ENCODE results near the gene SYTL2. TPM values are rescaled to one million over a fixed set of nuclear protein-coding genes. Genes with fewer than 3 reads are reported as not detected.

The SYTL2 gene
- total and polyA plus RNA-seq, 4 experiments from 2014 or later = 3.9 to 35.7 (median 28.2) TPM

- Histone ChIP-seq H3K36me3 (ENCODE audit: insufficient read depth, low read length) (peaks cover 3% of the 10 kb centered on the region), H3K4me3 (ENCODE audit: low read length in 2 of 2) (peak within 1 kb of the TSS; percentile 45 to 87), H3K27me3 (ENCODE audit: insufficient read depth, low read length) (no peaks in the 10 kb centered on the region), H3K4me1 (ENCODE audit: insufficient read depth, low read length) (peaks cover 43% of the 10 kb centered on the region), H3K27ac (ENCODE audit: low read depth, low read length) (peak within 1 kb of the TSS; percentile 96), H3K9me3 (ENCODE audit: control insufficient read depth in 1 of 2, low read length in 2 of 2) (no peaks in the 10 kb centered on the region)
- peak within 1 kb of the TSS; percentile 98 to 100 (median 100) for H3K4me3 Mint-ChIP-seq
- ChIA-PET CTCF (ENCODE audit: partially characterized antibody) (interaction anchor here (0.7 to 3.4 kb wide), 8 partner anchors 16 to 190 kb away, joined by 3 to 25 read pairs (median 4); partner anchors contain the start of genes CCDC83, CCDC89, DLG2 and TMEM126A), POLR2A (ENCODE audit: partially characterized antibody) (interaction anchor here (0.6 to 8.2 kb wide), 28 partner anchors 9 to 627 kb away, joined by 3 to 169 read pairs (median 4); partner anchors contain the start of genes CCDC83, DLG2, EED and PICALM)
- H3K9me3 Mint-ChIP-seq = peaks cover 0 to 3% (median 0%) of the 10 kb centered on the region in 8 donors
- no peaks in the 10 kb centered on the region for H3K27me3 Mint-ChIP-seq
- intact Hi-C loops (cut with micrococcal nuclease) = loop anchor here (1.0 to 2.0 kb wide), 10 partner anchors 18 to 637 kb away; partner anchors contain the start of genes EED, HIKESHI, PICALM and TMEM126A
- H3K36me3 Mint-ChIP-seq = peaks cover 14 to 32% of the 10 kb centered on the region in 2 donors
- peak within 1 kb of the TSS; percentile 99 to 100 (median 100) for H3K27ac Mint-ChIP-seq
- peak; percentile 90 to 93 (median 92) for DNase-seq
- H3K4me1 Mint-ChIP-seq = peaks cover 29 to 58% (median 36%) of the 10 kb centered on the region in 4 donors
These were observed 146.1 kb downstream of the SYTL2 start, which contains the start of gene CREBZF for GRCh38 chr11:85664615-85665481. Gene CREBZF (minus strand): TSS chr11:85665129. CDS start chr11:85664875, 254 bp downstream.

DNA sequence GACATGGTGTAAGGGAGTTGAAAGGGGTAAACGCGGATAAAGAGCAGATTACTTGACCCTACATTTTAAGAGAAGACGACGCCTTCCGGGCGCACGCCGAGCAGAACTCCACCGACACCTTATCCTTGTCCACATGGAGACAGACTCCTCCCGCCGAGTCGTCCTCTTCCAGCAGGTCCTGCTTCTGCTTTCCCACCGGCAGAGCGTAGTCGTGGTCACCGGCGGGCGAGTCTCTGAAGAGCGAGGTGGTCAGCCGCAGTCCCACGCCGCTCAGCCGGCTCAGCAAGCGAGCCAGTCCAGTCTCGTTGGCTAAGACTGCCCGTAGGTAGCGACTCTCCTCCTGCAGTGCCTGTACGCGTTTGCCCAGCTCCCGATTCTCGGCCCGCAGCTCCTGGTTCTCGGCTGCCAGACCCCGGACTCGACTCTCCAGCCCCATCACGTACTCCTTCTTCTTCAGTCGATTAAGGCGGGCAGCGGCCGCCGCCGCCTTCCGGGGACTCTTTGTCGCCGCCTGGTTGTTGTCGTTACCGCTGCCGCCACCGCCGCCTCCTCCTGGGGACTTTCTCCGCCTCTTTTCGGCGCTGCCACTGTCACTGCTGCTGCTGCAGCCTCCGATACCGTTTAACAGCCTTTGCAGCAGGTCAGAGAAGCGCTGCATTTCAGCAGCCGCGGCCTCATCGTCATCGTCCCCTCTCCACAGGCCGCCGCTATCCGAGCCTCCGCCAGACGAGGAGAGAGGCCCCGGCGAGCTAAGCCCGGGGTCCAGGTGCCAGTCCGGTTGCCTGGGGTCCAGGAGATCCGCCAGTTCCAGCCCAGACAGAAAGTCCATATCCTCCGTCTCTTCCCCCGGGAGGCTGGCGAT, 147.0 kb downstream of the SYTL2 start:
- Mint-ChIP-seq H3K4me1 (peaks cover 33 to 67% (median 43%) of the 10 kb centered on the region in 4 donors), H3K9me3 (peaks cover 0 to 3% (median 0%) of the 10 kb centered on the region in 8 donors), H3K4me3 (peak overlapping the region; percentile 98 to 100 (median 100)), H3K27me3 (no peaks in the 10 kb centered on the region), H3K27ac (peak overlapping the region; percentile 99 to 100 (median 100)), H3K36me3 (peaks cover 14 to 40% of the 10 kb centered on the region in 2 donors)
- Histone ChIP-seq H3K27me3 (ENCODE audit: insufficient read depth, low read length) (no peaks in the 10 kb centered on the region), H3K9me3 (ENCODE audit: control insufficient read depth in 1 of 2, low read length in 2 of 2) (no peaks in the 10 kb centered on the region), H3K4me3 (ENCODE audit: low read length in 2 of 2) (peak overlapping the region; percentile 45 to 87), H3K27ac (ENCODE audit: low read depth, low read length) (peak overlapping the region; percentile 96), H3K36me3 (ENCODE audit: insufficient read depth, low read length) (peaks cover 5% of the 10 kb centered on the region), H3K4me1 (ENCODE audit: insufficient read depth, low read length) (peaks cover 51% of the 10 kb centered on the region)
- ChIA-PET CTCF (ENCODE audit: partially characterized antibody) (interaction anchor here (0.7 to 3.4 kb wide), 13 partner anchors 12 to 191 kb away, joined by 3 to 25 read pairs (median 3); partner anchors contain the start of genes CCDC83, CCDC89, DLG2 and TMEM126A), POLR2A (ENCODE audit: partially characterized antibody) (interaction anchor here (0.6 to 8.2 kb wide), 24 partner anchors 8 to 581 kb away, joined by 3 to 169 read pairs (median 5); partner anchors contain the start of genes CCDC83, DLG2, EED and PICALM)
- intact Hi-C loops (cut with micrococcal nuclease) = loop anchor here (1.0 to 2.0 kb wide), 12 partner anchors 9 to 638 kb away; partner anchors contain the start of genes EED, HIKESHI, PICALM and TMEM126A
- DNase-seq = peak; percentile 87 to 93 (median 91)

- Histone ChIP-seq H3K4me1 (ENCODE audit: insufficient read depth, low read length) (peaks cover 54% of the 10 kb centered on the region), H3K9me3 (ENCODE audit: control insufficient read depth in 1 of 2, low read length in 2 of 2) (no peaks in the 10 kb centered on the region), H3K36me3 (ENCODE audit: insufficient read depth, low read length) (peaks cover 5% of the 10 kb centered on the region), H3K27ac (ENCODE audit: low read depth, low read length) (peak overlapping the region; percentile 96), H3K4me3 (ENCODE audit: low read length in 2 of 2) (peak overlapping the region; percentile 45 to 87), H3K27me3 (ENCODE audit: insufficient read depth, low read length) (no peaks in the 10 kb centered on the region)
- ChIA-PET CTCF (ENCODE audit: partially characterized antibody) (interaction anchor here (0.7 to 3.4 kb wide), 11 partner anchors 11 to 1725 kb away, joined by 3 to 25 read pairs (median 4); partner anchors contain the start of genes CCDC89, DLG2, TMEM126A and TMEM126B), POLR2A (ENCODE audit: partially characterized antibody) (interaction anchor here (0.6 to 8.2 kb wide), 16 partner anchors 7 to 539 kb away, joined by 3 to 169 read pairs (median 6); partner anchors contain the start of genes CCDC83, DLG2, PICALM and TMEM126A)
- Mint-ChIP-seq H3K9me3 (peaks cover 0 to 3% (median 0%) of the 10 kb centered on the region in 8 donors), H3K4me3 (peak overlapping the region; percentile 98 to 100 (median 100)), H3K27me3 (no peaks in the 10 kb centered on the region), H3K36me3 (peaks cover 14 to 46% of the 10 kb centered on the region in 2 donors), H3K27ac (peak overlapping the region; percentile 99 to 100 (median 100)), H3K4me1 (peaks cover 34 to 72% (median 46%) of the 10 kb centered on the region in 4 donors)
- DNase-seq = peak in 4 of 5 donors; percentile 35 to 49 (median 38)
- intact Hi-C loops (cut with micrococcal nuclease) = loop anchor here (1.0 kb wide), 2 partner anchors 8 to 530 kb away; no protein-coding TSS in a partner anchor
These were observed 147.7 kb downstream of the SYTL2 start for GRCh38 chr11:85663080-85663752.

DNA sequence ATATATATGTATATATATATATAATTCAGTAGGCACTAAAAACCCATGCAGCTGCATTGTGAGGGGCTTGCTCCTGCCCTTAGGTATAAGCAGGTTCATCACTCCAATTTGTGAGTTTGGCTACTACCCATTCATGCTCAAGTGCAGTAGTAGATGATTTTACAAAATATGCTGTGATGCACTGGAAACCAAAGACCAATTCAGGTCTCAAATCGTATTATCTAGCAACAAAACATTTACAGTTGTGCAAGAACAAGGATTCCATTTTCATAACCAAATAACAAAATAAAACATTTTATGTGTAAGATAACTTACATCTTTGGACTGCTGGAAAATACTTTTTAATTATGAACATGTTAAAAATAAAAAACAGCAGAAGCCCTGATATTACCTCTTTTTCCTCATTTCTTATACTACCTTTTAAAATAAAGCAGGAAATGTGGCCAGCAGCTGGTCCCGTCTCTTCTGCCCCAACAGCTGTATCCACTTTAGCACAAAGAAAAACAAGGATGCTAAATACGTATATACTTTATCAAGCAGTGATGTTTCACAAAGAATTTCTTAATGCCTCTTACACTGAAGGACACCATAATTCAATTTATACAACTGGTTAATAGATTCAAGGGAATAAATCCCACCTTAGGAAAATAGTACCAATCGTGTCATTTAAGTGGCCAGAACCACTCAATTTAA, 148.8 kb downstream of the SYTL2 start:
- POLR2A ChIA-PET (ENCODE audit: partially characterized antibody) = interaction anchor here (4.7 to 8.2 kb wide), 2 partner anchors 12 to 35 kb away, joined by 68 to 169 read pairs; partner anchors contain the start of genes DLG2, TMEM126A and TMEM126B

DNA sequence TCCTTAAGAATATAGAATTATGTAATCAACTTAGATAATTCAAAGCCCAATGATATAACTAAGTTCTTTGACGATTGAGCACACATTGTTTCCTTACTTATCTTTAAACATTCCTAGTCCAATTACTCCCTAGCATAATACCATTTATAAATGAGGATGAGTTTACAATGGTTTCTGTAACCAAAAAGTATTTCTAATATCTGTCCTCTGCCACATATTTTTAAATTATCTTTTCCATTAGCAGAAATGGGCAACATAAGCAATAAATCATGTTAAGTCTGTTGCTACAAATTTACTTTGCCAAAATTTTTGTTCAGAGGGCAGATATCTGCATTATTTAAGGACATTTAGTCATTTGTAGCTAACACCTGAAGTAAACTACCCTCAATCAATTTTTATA, 152.8 kb downstream of the SYTL2 start:
- H3K4me3 Mint-ChIP-seq = no peak overlapping the region
- peak overlapping the region in 3 of 7 donors; percentile 12 to 99 (median 26) for H3K27ac Mint-ChIP-seq
- no peak overlapping the region for H3K4me3 ChIP-seq (ENCODE audit: low read length in 2 of 2)
- peaks cover 25% of the 10 kb centered on the region for H3K36me3 ChIP-seq (ENCODE audit: insufficient read depth, low read length)
- intact Hi-C loops (cut with micrococcal nuclease) = no loop called here
- CTCF ChIA-PET (ENCODE audit: partially characterized antibody) = no interaction called here
- H3K27me3 ChIP-seq (ENCODE audit: insufficient read depth, low read length) = no peaks in the 10 kb centered on the region
- H3K4me1 ChIP-seq (ENCODE audit: insufficient read depth, low read length) = peaks cover 45% of the 10 kb centered on the region
- peaks cover 0 to 2% (median 0%) of the 10 kb centered on the region in 8 donors for H3K9me3 Mint-ChIP-seq
- POLR2A ChIA-PET (ENCODE audit: partially characterized antibody) = interaction anchor here (0.7 to 8.2 kb wide), 3 partner anchors 9 to 30 kb away, joined by 3 to 169 read pairs (median 7); partner anchors contain the start of genes TMEM126A and TMEM126B
- H3K36me3 Mint-ChIP-seq = peaks cover 10 to 71% of the 10 kb centered on the region in 2 donors
- H3K27me3 Mint-ChIP-seq = no peaks in the 10 kb centered on the region
- H3K9me3 ChIP-seq (ENCODE audit: control insufficient read depth in 1 of 2, low read length in 2 of 2) = no peaks in the 10 kb centered on the region
- H3K27ac ChIP-seq (ENCODE audit: low read depth, low read length) = no peak overlapping the region
- DNase-seq = no peak
- peaks cover 29 to 50% (median 38%) of the 10 kb centered on the region in 4 donors for H3K4me1 Mint-ChIP-seq

More for the DNA sequence above, 148.8 kb downstream of the SYTL2 start:
- no peak for DNase-seq
- peaks cover 0 to 3% (median 0%) of the 10 kb centered on the region in 8 donors for H3K9me3 Mint-ChIP-seq
- peak overlapping the region in 5 of 7 donors; percentile 25 to 99 (median 59) for H3K27ac Mint-ChIP-seq
- peaks cover 34 to 74% (median 47%) of the 10 kb centered on the region in 4 donors for H3K4me1 Mint-ChIP-seq
- H3K4me1 ChIP-seq (ENCODE audit: insufficient read depth, low read length) = peaks cover 54% of the 10 kb centered on the region
- no peaks in the 10 kb centered on the region for H3K9me3 ChIP-seq (ENCODE audit: control insufficient read depth in 1 of 2, low read length in 2 of 2)
- H3K27me3 Mint-ChIP-seq = no peaks in the 10 kb centered on the region
- H3K4me3 Mint-ChIP-seq = peak overlapping the region; percentile 58 to 98 (median 72)
- H3K27me3 ChIP-seq (ENCODE audit: insufficient read depth, low read length) = no peaks in the 10 kb centered on the region
- peaks cover 14 to 56% of the 10 kb centered on the region in 2 donors for H3K36me3 Mint-ChIP-seq
- peaks cover 13% of the 10 kb centered on the region for H3K36me3 ChIP-seq (ENCODE audit: insufficient read depth, low read length)
- intact Hi-C loops (cut with micrococcal nuclease) = no loop called here
- H3K4me3 ChIP-seq (ENCODE audit: low read length in 2 of 2) = no peak overlapping the region
- CTCF ChIA-PET (ENCODE audit: partially characterized antibody) = no interaction called here
- no peak overlapping the region for H3K27ac ChIP-seq (ENCODE audit: low read depth, low read length)

Measured in CD4-positive, alpha-beta memory T cell (primary cell).